Testis (tissue), 3 donors: ENCODE data around the gene KRT10. TPM values are rescaled to one million over a fixed set of nuclear protein-coding genes. Genes with fewer than 3 reads are reported as not detected.

Experiments used
- DNase-seq: peaks from one replicate; pipeline ENCODE4 v3.0.0-alpha.2; 2019
- H3K27ac ChIP-seq, 2 donors: fragments of 200-600 bp; sonication (generic); one replicate each; pipeline ENCODE4 v1.5.1; 2019
- H3K27me3 ChIP-seq: fragments of 200-600 bp; sonication (generic); one replicate; pipeline ENCODE4 v1.5.1; 2019
- H3K36me3 ChIP-seq: fragments of 200-600 bp; sonication (generic); one replicate; pipeline ENCODE4 v1.5.1; 2017; ENCODE audit warnings: low read depth; ENCODE audit errors: missing control alignments
- H3K4me1 ChIP-seq: fragments of 200-600 bp; sonication (generic); one replicate; pipeline ENCODE4 v1.5.1; 2019
- H3K4me3 ChIP-seq, 2 donors: fragments of 200-600 bp; sonication (generic); one replicate each; pipeline ENCODE4 v1.5.1; 2017 to 2019
- H3K9me3 ChIP-seq: fragments of 200-600 bp; sonication (generic); one replicate; pipeline ENCODE4 v1.5.1; 2017
- CTCF ChIP-seq, 3 experiments: fragments of 450-650 bp in 2 of 3; fragments of 200-600 bp in 1 of 3; sonication (generic) in 1 of 3; IDR thresholded peaks; one replicate each; pipeline ENCODE4 v1.5.1; 2016 to 2019; ENCODE audit warnings: antibody characterized with exemption in 3 of 3, mild to moderate bottlenecking in 2 of 3, moderate library complexity in 1 of 3
- POLR2A ChIP-seq: fragments of 450-650 bp; IDR thresholded peaks from one replicate; pipeline ENCODE4 v1.6.1; 2017; ENCODE audit warnings: antibody characterized with exemption, mild to moderate bottlenecking, moderate library complexity
- WGBS, 2 donors: methylation state at CpG; one replicate each; pipeline ENCODE4 v1.1.5; 2018; 5-methylcytosine and 5-hydroxymethylcytosine counted together
- intact Hi-C: fragments of 100-400 bp; cut with DNase I; formaldehyde crosslinking; loops from one replicate; pipeline ENCODE4 v1.15.1; 2023; ENCODE audit warnings: low total_unique reads
- polyA plus RNA-seq: library from polyadenylated mRNA; stranded (reverse); fragments of 350-450 nt; fragmentation: Illumina TruSeq; extraction: RNeasy Lipid Tissue Mini Kit (QIAGEN cat#74804); gene quantifications from one replicate; pipeline ENCODE4 v1.2.3, GENCODE V29; 2014; ENCODE audit warnings: low read depth, low replicate concordance; ENCODE audit not compliant: insufficient read depth
- total RNA-seq, 2 donors: library from RNA; depleted of rRNA; stranded (reverse); fragments of >200 nt; gene quantifications; one replicate each; pipeline ENCODE4 v1.2.3, GENCODE V29; 2016

The KRT10 gene
- total and polyA plus RNA-seq, 3 donors from 2014 or later = 22.1 to 69.4 (median 25.8) TPM

GRCh38 chr17:40828454-40829044, 6.1 kb upstream of the KRT10 start:
- H3K27me3 ChIP-seq = no peaks in the 10 kb centered on the region
- TF ChIP-seq CTCF (IDR thresholded peaks at IDR 0.05) (no peak), POLR2A (no peak)
- intact Hi-C loops = no loop called here
- no peaks in the 10 kb centered on the region for H3K9me3 ChIP-seq
- H3K4me1 ChIP-seq = peaks cover 20% of the 10 kb centered on the region
- DNase-seq = no peak
- WGBS, 2 donors = 37 to 54% methylated on average over 4 of the region's 4 CpGs
- H3K36me3 ChIP-seq = no peaks in the 10 kb centered on the region
- H3K4me3 ChIP-seq = no peak overlapping the region
- peak overlapping the region; percentile 63 to 74 for H3K27ac ChIP-seq

GRCh38 chr17:40827746-40828453, 5.5 kb upstream of the KRT10 start:
- Histone ChIP-seq H3K27ac (peak overlapping the region; percentile 63 to 74), H3K27me3 (no peaks in the 10 kb centered on the region), H3K4me3 (no peak overlapping the region), H3K4me1 (peaks cover 18% of the 10 kb centered on the region), H3K36me3 (no peaks in the 10 kb centered on the region), H3K9me3 (no peaks in the 10 kb centered on the region)
- 66 to 71% methylated on average over 7 of the region's 7 CpGs for WGBS, 2 donors
- TF ChIP-seq POLR2A (no peak), CTCF (IDR thresholded peaks at IDR 0.05) (no peak)
- DNase-seq = no peak
- intact Hi-C loops = no loop called here

GRCh38 chr17:40825599-40825998, 3.2 kb upstream of the KRT10 start:
- TF ChIP-seq POLR2A = no peak
- no peak for TF ChIP-seq CTCF (IDR thresholded peaks at IDR 0.05)
- no peak for DNase-seq
- H3K27ac ChIP-seq = no peak overlapping the region
- peaks cover 33% of the 10 kb centered on the region for H3K4me1 ChIP-seq
- no peaks in the 10 kb centered on the region for H3K27me3 ChIP-seq
- no peak overlapping the region for H3K4me3 ChIP-seq
- intact Hi-C loops = no loop called here
- H3K36me3 ChIP-seq = no peaks in the 10 kb centered on the region
- H3K9me3 ChIP-seq = no peaks in the 10 kb centered on the region
- WGBS, 2 donors = 93 to 94% methylated on average over 2 of the region's 2 CpGs

- H3K4me3 ChIP-seq = no peak overlapping the region
- H3K36me3 ChIP-seq = no peaks in the 10 kb centered on the region
- TF ChIP-seq POLR2A (no peak), CTCF (IDR thresholded peaks at IDR 0.05) (no peak)
- H3K27ac ChIP-seq = no peak overlapping the region
- H3K27me3 ChIP-seq = no peaks in the 10 kb centered on the region
- intact Hi-C loops = no loop called here
- no peaks in the 10 kb centered on the region for H3K9me3 ChIP-seq
- DNase-seq = no peak
- peaks cover 38% of the 10 kb centered on the region for H3K4me1 ChIP-seq
- WGBS, 2 donors = 95 to 97% methylated on average over 1 of the region's 1 CpG
Measured at GRCh38 chr17:40824015-40824832, 1.8 kb upstream of the KRT10 start.
